ENCODE measurements around the gene GCGR. TPM values are rescaled to one million over a fixed set of nuclear protein-coding genes. Genes with fewer than 3 reads are reported as not detected.
A peak's percentile ranks its signal among the peaks of the same experiment; 100 is the strongest.

Gene GCGR
- total RNA-seq (not detected), polyA plus RNA-seq (under 1 TPM in 2 of 3 donors, not detected in 1; 0.03 to 0.08 TPM)
- long read RNA-seq, donor 1: 0 reads
- long read RNA-seq, donor 2: 0 reads

DNA sequence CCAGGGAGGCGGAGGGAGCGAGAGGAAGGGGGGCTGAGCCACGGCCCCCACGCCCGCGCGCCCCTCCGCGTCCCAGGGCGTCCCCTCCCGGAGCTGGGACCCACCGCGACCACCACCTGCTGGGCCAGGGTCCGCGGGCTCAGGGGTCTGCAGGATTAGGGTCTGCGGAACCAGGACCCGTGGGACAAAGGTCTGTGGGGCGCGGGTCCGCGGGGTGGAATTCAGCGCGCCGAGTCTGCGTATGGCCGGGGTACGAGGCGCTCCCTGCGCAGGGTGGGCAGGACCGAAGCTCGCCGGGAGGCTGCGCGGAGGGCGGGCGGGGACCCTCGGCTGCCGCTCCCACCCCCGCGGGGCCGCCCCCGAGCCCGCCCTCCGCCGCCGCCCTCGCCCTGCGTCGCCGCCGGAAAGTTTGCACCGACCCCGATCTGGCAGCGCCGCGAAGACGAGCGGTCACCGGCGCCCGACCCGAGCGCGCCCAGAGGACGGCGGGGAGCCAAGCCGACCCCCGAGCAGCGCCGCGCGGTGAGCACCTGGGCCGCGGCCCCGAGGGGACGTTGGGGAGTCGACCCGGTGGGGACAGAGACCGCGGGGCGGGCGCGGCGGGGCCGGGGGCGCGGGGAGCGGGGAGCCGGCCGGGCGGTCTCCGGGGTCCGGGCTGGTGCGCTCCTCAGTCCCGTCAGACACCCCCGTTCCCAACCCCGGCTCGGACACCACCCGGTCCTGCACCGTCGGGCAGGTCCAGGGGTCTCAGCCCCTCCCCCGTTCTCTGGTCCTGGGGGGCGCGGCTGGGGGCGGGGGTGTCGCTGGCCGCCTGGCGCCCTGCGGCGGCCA lies at the start of gene GCGR:
Gene GCGR, plus strand, starts transcription at position 423 of the 831 bp plus-strand sequence. CDS start 4,869 bp downstream, outside the sequence.
- DNase-seq: no peak
- Histone ChIP-seq H3K9me3 (no peaks in the 10 kb centered on the region), H3K36me3 (ENCODE audit: insufficient read depth in 1 of 2, low read depth in 1 of 2) (no peaks in the 10 kb centered on the region), H3K4me1 (no peaks in the 10 kb centered on the region), H3K4me3 (peak within 1 kb of the TSS; percentile 49), H3K27ac (no peak within 1 kb of the TSS), H3K27me3 (ENCODE audit: insufficient read depth in 3 of 3, low read length in 2 of 3) (peaks cover 0 to 83% (median 36%) of the 10 kb centered on the region in 3 donors)
- TF ChIP-seq, protein P1, sequence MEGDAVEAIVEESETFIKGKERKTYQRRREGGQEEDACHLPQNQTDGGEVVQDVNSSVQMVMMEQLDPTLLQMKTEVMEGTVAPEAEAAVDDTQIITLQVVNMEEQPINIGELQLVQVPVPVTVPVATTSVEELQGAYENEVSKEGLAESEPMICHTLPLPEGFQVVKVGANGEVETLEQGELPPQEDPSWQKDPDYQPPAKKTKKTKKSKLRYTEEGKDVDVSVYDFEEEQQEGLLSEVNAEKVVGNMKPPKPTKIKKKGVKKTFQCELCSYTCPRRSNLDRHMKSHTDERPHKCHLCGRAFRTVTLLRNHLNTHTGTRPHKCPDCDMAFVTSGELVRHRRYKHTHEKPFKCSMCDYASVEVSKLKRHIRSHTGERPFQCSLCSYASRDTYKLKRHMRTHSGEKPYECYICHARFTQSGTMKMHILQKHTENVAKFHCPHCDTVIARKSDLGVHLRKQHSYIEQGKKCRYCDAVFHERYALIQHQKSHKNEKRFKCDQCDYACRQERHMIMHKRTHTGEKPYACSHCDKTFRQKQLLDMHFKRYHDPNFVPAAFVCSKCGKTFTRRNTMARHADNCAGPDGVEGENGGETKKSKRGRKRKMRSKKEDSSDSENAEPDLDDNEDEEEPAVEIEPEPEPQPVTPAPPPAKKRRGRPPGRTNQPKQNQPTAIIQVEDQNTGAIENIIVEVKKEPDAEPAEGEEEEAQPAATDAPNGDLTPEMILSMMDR (IDR thresholded peaks at IDR 0.05): no peak
- intact Hi-C loops (cut with DNase I): no loop called here
- ATAC-seq: no peak
- 0 to 1% (median 1%) methylated on average over 13 to 110 of the region's 110 CpGs for WGBS, 3 donors

DNA sequence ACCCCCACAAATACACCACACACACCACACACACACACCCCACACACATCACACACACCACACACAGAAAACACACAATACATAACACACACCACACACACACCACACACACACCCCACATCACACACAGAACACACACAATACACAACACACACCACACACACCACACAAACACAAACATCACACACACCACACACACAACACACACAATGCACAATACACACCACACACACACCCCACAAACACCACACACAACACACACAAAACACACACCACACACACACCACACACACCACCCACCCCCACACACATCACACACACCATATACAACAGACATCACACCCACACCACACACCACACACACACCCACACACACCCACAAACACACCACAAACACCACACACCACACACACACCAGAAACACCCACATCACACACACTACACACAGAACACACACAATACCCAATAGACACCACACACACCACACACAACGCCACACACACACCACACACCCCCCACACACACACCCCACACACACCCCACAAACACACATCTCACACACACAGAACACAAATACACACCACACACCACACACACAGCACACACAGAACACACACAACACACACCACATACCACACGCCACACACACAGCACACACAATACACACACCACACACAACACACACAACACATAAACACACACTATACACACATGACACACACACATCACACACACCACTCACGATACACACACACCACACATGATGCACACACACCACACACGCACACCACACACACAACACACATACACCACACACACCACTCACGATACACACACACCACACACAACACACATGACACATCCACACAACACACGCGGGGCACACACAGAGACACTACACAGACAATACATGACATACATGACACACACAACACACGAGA lies 11.0 kb upstream of the GCGR start:
- ATAC-seq (peak in 1 of 4 donors; percentile 19), DNase-seq (no peak)
- TF ChIP-seq, protein P1 (IDR thresholded peaks at IDR 0.05): no peak
- Histone ChIP-seq H3K36me3 (ENCODE audit: insufficient read depth in 1 of 2, low read depth in 1 of 2) (no peaks in the 10 kb centered on the region), H3K4me3 (no peak overlapping the region), H3K27ac (no peak overlapping the region), H3K9me3 (no peaks in the 10 kb centered on the region), H3K4me1 (no peaks in the 10 kb centered on the region), H3K27me3 (ENCODE audit: insufficient read depth in 3 of 3, low read length in 2 of 3) (peaks cover 0 to 17% (median 9%) of the 10 kb centered on the region in 3 donors)
- 88 to 95% (median 91%) methylated on average over 8 of the region's 8 CpGs for WGBS, 3 donors
- intact Hi-C loops (cut with DNase I): no loop called here

DNA sequence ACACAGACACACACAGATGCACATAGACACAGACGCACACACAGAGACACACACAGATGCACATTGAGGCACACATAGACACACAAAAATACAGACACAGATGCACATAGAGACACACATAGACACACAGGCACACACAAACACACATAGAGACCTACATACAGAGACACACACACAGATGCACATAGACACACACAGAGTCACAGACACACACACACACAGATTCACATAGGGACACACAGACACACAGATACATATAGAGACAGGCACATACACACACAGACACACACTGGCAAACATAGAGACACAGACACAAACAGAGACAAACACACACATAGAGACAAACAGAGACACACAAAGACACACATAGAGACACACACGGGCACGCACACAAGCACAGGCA lies 9.9 kb upstream of the GCGR start:
- Histone ChIP-seq H3K4me3 (no peak overlapping the region), H3K27me3 (ENCODE audit: insufficient read depth in 3 of 3, low read length in 2 of 3) (peaks cover 0 to 17% (median 9%) of the 10 kb centered on the region in 3 donors), H3K27ac (no peak overlapping the region), H3K9me3 (no peaks in the 10 kb centered on the region), H3K36me3 (ENCODE audit: insufficient read depth in 1 of 2, low read depth in 1 of 2) (no peaks in the 10 kb centered on the region), H3K4me1 (no peaks in the 10 kb centered on the region)
- TF ChIP-seq, protein P1 (IDR thresholded peaks at IDR 0.05): no peak
- intact Hi-C loops (cut with DNase I): no loop called here
- WGBS, 3 donors: 86 to 88% (median 87%) methylated on average over 3 of the region's 3 CpGs
- no peak for ATAC-seq
- no peak for DNase-seq

DNA sequence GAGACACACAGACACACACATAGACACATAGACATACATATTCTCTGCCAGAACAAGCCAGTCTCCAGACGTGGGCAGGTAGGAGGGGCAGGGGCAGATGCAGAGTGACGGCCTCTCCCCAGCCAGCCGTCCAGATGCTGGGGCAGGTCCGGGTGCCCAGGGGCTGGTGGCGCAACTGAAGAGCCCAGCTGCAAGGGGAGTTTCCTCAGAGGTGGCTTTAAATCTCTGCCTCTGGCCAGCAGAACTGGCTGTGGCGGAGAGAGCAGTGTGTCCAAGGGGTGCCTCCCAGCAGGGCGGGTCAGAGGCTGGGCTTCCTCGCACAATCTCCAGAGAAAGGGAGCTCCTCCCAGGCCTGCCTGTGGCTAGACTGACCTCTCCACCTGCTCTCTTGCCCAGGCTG lies 9.4 kb upstream of the GCGR start:
- intact Hi-C loops (cut with DNase I): no loop called here

More for the DNA sequence above, 9.4 kb upstream of the GCGR start:
- WGBS, 3 donors: 30 to 45% (median 45%) methylated on average over 8 of the region's 8 CpGs
- Histone ChIP-seq H3K4me1 (no peaks in the 10 kb centered on the region), H3K27ac (no peak overlapping the region), H3K27me3 (ENCODE audit: insufficient read depth in 3 of 3, low read length in 2 of 3) (peaks cover 0 to 18% (median 9%) of the 10 kb centered on the region in 3 donors), H3K4me3 (no peak overlapping the region), H3K36me3 (ENCODE audit: insufficient read depth in 1 of 2, low read depth in 1 of 2) (no peaks in the 10 kb centered on the region), H3K9me3 (no peaks in the 10 kb centered on the region)
- DNase-seq (no peak), ATAC-seq (peak in 2 of 4 donors; percentile 21 to 42)
- TF ChIP-seq, protein P1 (IDR thresholded peaks at IDR 0.05): no peak

All from psoas muscle (tissue), 8 donors.